BLaER1 treated with 17β-estradiol and CSF1 and Interleukin-3, amounts not matched to agents 10 nM and 100 nM (cell line): ENCODE results near the gene RRAD.
"Not testable (repeated sequence)": the region's sequence is repeated elsewhere in the genome, so short reads cannot be mapped to it uniquely, and the experiment has no call there.

Source experiments
- H3K27ac ChIP-seq, 11 experiments: shearing (Covaris generic); formaldehyde crosslinking; 2 replicates each; pipeline ENCODE4 v1.8.1; 2022
- H3K27me3 ChIP-seq, 11 experiments: shearing (Covaris generic); formaldehyde crosslinking; 2 replicates each; pipeline ENCODE4 v1.8.1; 2022
- H3K36me3 ChIP-seq, 11 experiments: shearing (Covaris generic); formaldehyde crosslinking; 2 replicates each; pipeline ENCODE4 v1.8.1; 2022
- H3K4me1 ChIP-seq, 10 experiments: shearing (Covaris generic); formaldehyde crosslinking; 2 replicates each; pipeline ENCODE4 v1.8.1; 2022
- H3K4me2 ChIP-seq, 11 experiments: shearing (Covaris generic); formaldehyde crosslinking; 2 replicates each; pipeline ENCODE4 v1.8.1; 2022
- H3K4me3 ChIP-seq, 10 experiments: shearing (Covaris generic); formaldehyde crosslinking; 2 replicates each; pipeline ENCODE4 v1.8.1; 2022
- H3K9ac ChIP-seq, 11 experiments: shearing (Covaris generic); formaldehyde crosslinking; 2 replicates each; pipeline ENCODE4 v1.8.1; 2022
- H3K9me3 ChIP-seq, 11 experiments: shearing (Covaris generic); formaldehyde crosslinking; replicated peaks in 1 of 11; 2 replicates each; pipeline ENCODE4 v1.8.1; 2022
- H4K20me1 ChIP-seq, 11 experiments: shearing (Covaris generic); formaldehyde crosslinking; 2 replicates each; pipeline ENCODE4 v1.8.1; 2022
- Cebpa-rat ChIP-seq, 11 experiments: shearing (Covaris generic); IDR thresholded peaks; 2 replicates each; pipeline ENCODE4 v1.8.1; 2022

RRAD gene

GRCh38 chr16:66961914-66962313 lies 36.6 kb upstream of the RRAD start:
- Histone ChIP-seq H3K9ac (peak overlapping the region in 8 of 11 experiments; percentile 0 to 56 (median 28); a peak in 5 of 22 replicates), H3K4me1 (peaks cover 41 to 67% (median 61%) of the 10 kb centered on the region in 10 experiments), H3K9me3 (no peaks in the 10 kb centered on the region), H3K4me2 (peak overlapping the region; percentile 67 to 95 (median 80)), H4K20me1 (no peaks in the 10 kb centered on the region), H3K4me3 (peak overlapping the region in 1 of 10 experiments; percentile 22; a peak in 1 of 20 replicates), H3K27ac (peak overlapping the region; percentile 29 to 78 (median 63); a peak in 20 of 22 replicates), H3K36me3 (no peaks in the 10 kb centered on the region), H3K27me3 (no peaks in the 10 kb centered on the region; a peak in 1 of 22 replicates)
- TF ChIP-seq Cebpa-rat (IDR thresholded peaks at IDR 0.05), result no peak

GRCh38 chr16:66961065-66961744 lies 35.9 kb upstream of the RRAD start, which contains the start of gene CES3:
Gene CES3, plus strand, starts transcription at chr16:66961266. Its CDS starts 42 bp downstream, at chr16:66961308.
- no peaks in the 10 kb centered on the region for H3K36me3 ChIP-seq
- TF ChIP-seq Cebpa-rat (IDR thresholded peaks at IDR 0.05), result no peak
- no peaks in the 10 kb centered on the region for H3K9me3 ChIP-seq
- H4K20me1 ChIP-seq, result no peaks in the 10 kb centered on the region
- peak within 1 kb of the TSS; percentile 26 to 66 (median 56); a peak in 17 of 22 replicates for H3K9ac ChIP-seq
- peak within 1 kb of the TSS; percentile 67 to 95 (median 86) for H3K4me2 ChIP-seq
- peak within 1 kb of the TSS; percentile 58 to 79 (median 72); a peak in 21 of 22 replicates for H3K27ac ChIP-seq
- no peaks in the 10 kb centered on the region; a peak in 1 of 22 replicates for H3K27me3 ChIP-seq
- H3K4me3 ChIP-seq, result peak within 1 kb of the TSS in 2 of 10 experiments; percentile 9 to 22; a peak in 1 of 20 replicates
- H3K4me1 ChIP-seq, result peaks cover 41 to 67% (median 61%) of the 10 kb centered on the region in 10 experiments

GRCh38 chr16:66960270-66960669 lies 34.9 kb upstream of the RRAD start:
- H3K36me3 ChIP-seq, result no peaks in the 10 kb centered on the region
- peak overlapping the region; percentile 67 to 95 (median 86) for H3K4me2 ChIP-seq
- no peak overlapping the region for H3K4me3 ChIP-seq
- peak overlapping the region; percentile 58 to 79 (median 72); a peak in 20 of 22 replicates for H3K27ac ChIP-seq
- H4K20me1 ChIP-seq, result no peaks in the 10 kb centered on the region
- TF ChIP-seq Cebpa-rat (IDR thresholded peaks at IDR 0.05), result no peak
- peaks cover 41 to 67% (median 61%) of the 10 kb centered on the region in 10 experiments for H3K4me1 ChIP-seq
- H3K27me3 ChIP-seq, result no peaks in the 10 kb centered on the region; a peak in 1 of 22 replicates
- H3K9me3 ChIP-seq, result no peaks in the 10 kb centered on the region
- H3K9ac ChIP-seq, result peak overlapping the region in 10 of 11 experiments; percentile 48 to 66 (median 58); a peak in 15 of 22 replicates

GRCh38 chr16:66959704-66960161 lies 34.4 kb upstream of the RRAD start:
- TF ChIP-seq Cebpa-rat (IDR thresholded peaks at IDR 0.05), result peak; percentile 37 to 84 (median 64); a peak in 18 of 22 replicates
- Histone ChIP-seq H3K27ac (peak overlapping the region; percentile 45 to 79 (median 72); a peak in 21 of 22 replicates), H3K36me3 (no peaks in the 10 kb centered on the region), H3K9me3 (no peaks in the 10 kb centered on the region), H3K27me3 (no peaks in the 10 kb centered on the region), H3K4me2 (peak overlapping the region; percentile 67 to 95 (median 86)), H3K9ac (peak overlapping the region; percentile 48 to 66 (median 57); a peak in 19 of 22 replicates), H3K4me1 (peaks cover 41 to 67% (median 61%) of the 10 kb centered on the region in 10 experiments), H3K4me3 (0 out of 20 replicates have a peak overlapping the region, but pooled peaks of 2 of the 10 experiments have one; percentile 6 to 15), H4K20me1 (no peaks in the 10 kb centered on the region)

DNA sequence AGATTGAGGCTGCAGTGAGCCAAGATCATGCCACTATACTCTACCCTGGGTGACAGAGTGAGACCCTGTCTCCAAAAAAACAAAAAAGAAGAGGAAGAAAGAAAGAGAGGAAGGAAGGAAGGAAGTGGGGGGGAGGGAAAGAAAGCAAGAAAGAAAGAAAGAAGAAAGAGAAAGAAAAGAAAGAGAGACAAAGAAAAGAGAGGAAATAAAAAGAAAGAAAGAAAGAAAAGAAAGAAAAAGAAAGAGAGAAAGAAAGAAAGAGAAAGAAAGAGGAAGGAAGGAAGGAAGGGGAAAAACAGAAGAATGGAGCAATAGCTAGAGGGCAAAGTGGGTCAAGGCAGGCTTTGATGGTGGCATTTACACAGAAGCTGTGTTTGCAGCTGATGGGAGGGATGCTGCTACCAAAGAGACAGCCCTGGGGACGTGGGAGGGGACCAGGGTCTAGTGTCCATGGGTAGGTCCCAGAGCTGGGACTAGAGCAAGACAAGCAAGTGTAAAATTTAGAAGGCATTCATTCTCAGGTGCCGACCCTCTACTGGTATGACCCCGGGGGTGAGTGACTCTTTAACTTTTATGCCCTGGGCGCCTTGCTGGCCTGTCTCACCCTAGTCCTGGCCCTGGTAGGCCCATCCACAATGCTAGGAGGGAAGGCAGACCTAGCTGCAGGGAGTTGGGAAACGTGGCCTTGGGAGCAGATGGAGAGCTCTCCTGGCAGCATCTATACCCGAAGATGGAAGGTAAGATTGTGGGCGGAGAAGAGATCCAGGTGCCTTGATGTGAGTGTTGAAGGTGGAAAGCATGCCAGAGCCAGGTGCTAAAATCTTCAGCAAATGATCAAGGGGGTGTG lies 33.7 kb upstream of the RRAD start:
- Histone ChIP-seq H3K27ac (peak overlapping the region; percentile 45 to 79 (median 72); a peak in 21 of 22 replicates), H3K4me3 (peak overlapping the region in 2 of 10 experiments; percentile 6 to 19; a peak in 1 of 20 replicates), H3K27me3 (no peaks in the 10 kb centered on the region), H3K4me1 (peaks cover 41 to 67% (median 61%) of the 10 kb centered on the region in 10 experiments), H3K9ac (peak overlapping the region in 8 of 11 experiments; percentile 39 to 66 (median 56); a peak in 15 of 22 replicates), H3K36me3 (no peaks in the 10 kb centered on the region), H4K20me1 (no peaks in the 10 kb centered on the region), H3K9me3 (no peaks in the 10 kb centered on the region), H3K4me2 (peak overlapping the region; percentile 67 to 95 (median 86))
- 0 out of 22 replicates have a peak, but pooled peaks of 1 of the 11 experiments have one; percentile 25 for TF ChIP-seq Cebpa-rat (IDR thresholded peaks at IDR 0.05)

GRCh38 chr16:66956154-66956457 lies 30.8 kb upstream of the RRAD start:
- not testable (repeated sequence) for H3K4me3 ChIP-seq, H3K4me2 ChIP-seq, H3K36me3 ChIP-seq, H3K27ac ChIP-seq, H4K20me1 ChIP-seq, H3K9me3 ChIP-seq, H3K9ac ChIP-seq
- peaks cover 22 to 42% (median 38%) of the 10 kb centered on the region in 10 experiments for H3K4me1 ChIP-seq
- peaks cover 4 to 24% (median 20%) of the 10 kb centered on the region in 11 experiments for H3K27me3 ChIP-seq

DNA sequence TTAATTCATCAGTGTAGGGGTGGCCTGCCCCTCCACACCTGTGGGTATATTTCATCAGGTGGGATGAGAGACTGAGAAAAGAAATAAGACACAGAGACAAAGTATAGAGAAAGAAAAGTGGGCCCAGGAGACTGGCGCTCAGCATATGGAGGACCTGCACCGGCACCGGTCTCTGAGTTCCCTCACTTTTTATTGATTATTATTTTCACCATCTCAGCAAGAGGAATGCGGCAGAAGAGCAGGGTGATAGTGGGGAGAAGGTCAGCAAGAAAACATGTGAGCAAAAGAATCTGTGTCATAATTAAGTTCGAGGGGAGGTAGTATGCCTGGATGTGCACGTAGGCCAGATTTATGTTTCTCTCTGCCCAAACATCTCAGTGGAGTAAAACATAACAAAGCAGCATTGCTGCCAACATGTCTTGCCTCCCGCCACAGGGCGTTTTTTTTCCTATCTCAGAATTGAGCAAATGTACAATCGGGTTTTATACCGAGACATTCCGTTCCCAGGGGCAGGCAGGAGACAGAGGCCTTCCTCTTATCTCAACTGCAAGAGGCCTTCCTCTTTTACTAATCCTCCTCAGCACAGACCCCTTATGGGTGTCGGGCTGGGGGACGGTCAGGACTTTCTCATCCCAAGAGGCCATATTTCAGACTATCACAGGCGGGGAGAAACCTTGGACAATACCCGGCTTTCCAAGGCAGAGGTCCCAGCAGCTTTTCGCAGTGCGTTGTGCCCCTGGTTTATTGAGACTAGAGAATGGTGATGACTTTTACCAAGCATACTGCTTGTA lies 30.2 kb upstream of the RRAD start:
- not testable (repeated sequence) for H3K4me3 ChIP-seq, H3K9me3 ChIP-seq, H3K36me3 ChIP-seq, H3K27ac ChIP-seq, H4K20me1 ChIP-seq, H3K4me2 ChIP-seq, H3K9ac ChIP-seq
- peaks cover 9 to 30% (median 25%) of the 10 kb centered on the region in 11 experiments for H3K27me3 ChIP-seq
- H3K4me1 ChIP-seq, result peaks cover 20 to 37% (median 33%) of the 10 kb centered on the region in 10 experiments

DNA sequence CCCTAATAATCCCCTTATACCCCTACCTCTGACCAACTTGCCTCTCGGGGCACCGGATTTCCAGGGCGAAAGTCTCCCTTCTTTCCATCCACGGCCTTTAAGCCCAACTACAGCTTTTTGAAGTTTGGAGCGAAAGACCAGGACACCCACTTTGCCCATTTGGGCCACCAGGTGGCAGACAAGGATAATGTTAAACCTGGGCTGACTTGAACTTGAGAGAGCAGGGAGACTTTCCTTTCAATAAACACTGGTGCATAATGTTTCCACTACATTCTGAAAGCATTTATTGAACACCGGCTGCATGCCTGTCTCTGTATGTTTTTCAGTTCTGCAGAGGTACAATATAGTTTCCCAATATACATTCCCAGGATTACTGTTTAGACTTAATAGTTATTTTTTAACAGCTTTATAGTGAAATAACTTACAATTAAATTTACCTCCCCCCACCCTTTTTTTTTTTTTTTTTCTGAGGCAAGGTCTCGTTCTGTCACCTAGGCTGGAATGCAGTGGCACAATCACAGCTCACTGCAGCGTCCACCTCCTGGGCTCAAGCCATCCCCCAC lies 28.8 kb upstream of the RRAD start:
- peaks cover 0 to 6% (median 0%) of the 10 kb centered on the region in 11 experiments; a peak in 7 of 22 replicates for H4K20me1 ChIP-seq
- peaks cover 23 to 44% (median 39%) of the 10 kb centered on the region in 11 experiments for H3K27me3 ChIP-seq
- H3K4me1 ChIP-seq, result peaks cover 8 to 23% (median 19%) of the 10 kb centered on the region in 10 experiments
- H3K36me3 ChIP-seq, result no peaks in the 10 kb centered on the region
- H3K9ac ChIP-seq, result no peak overlapping the region
- peaks cover 0 to 7% (median 3%) of the 10 kb centered on the region in 11 experiments; a peak in 8 of 22 replicates for H3K9me3 ChIP-seq
- H3K4me2 ChIP-seq, result no peak overlapping the region
- H3K4me3 ChIP-seq, result no peak overlapping the region
- H3K27ac ChIP-seq, result no peak overlapping the region
- TF ChIP-seq Cebpa-rat (IDR thresholded peaks at IDR 0.05), result no peak
